SK-N-SH (cell line): ENCODE measurements around the gene ADAM11. TPM values are rescaled to one million over a fixed set of nuclear protein-coding genes. Genes with fewer than 3 reads are reported as not detected.
A peak's percentile ranks its signal among the peaks of the same experiment; 100 is the strongest.

Experiments used
- CTCF ChIA-PET: fragments of 300-600, 350-600 bp; formaldehyde crosslinking; extraction: SDS; loops from one replicate; lab custom pipeline; 2021; lab: Yijun Ruan, JAX
- POLR2A ChIA-PET: fragments of 350-600 bp; sonication (Branson Sonifier 250); formaldehyde crosslinking; extraction: SDS; loops from one replicate; lab custom pipeline; 2020; ENCODE audit warnings: antibody characterized with exemption, inconsistent platforms; lab: Yijun Ruan, JAX
- DNase-seq: peaks from one replicate; pipeline ENCODE4 v3.0.0; 2012
- H2AFZ ChIP-seq: fragments of 200-600 bp; sonication (generic); 2 replicates; pipeline ENCODE4 v1.8.1; 2016; ENCODE audit warnings: antibody characterized with exemption, mild to moderate bottlenecking, low read depth
- H3F3A ChIP-seq: fragments of 200-600 bp; sonication (generic); replicated peaks from 2 replicates; pipeline ENCODE3; 2016; ENCODE audit warnings: antibody characterized with exemption, mild to moderate bottlenecking; ENCODE audit not compliant: insufficient read depth
- H3K27ac ChIP-seq, 2 experiments: fragments of 200-500 bp in 1 of 2; fragments of 200-600 bp in 1 of 2; sonication (Bioruptor generic) in 1 of 2; sonication (generic), shearing (Covaris generic) in 1 of 2; 2 replicates each; pipeline versions ENCODE4 v1.5.1 to v1.6.1; 2014 to 2016; ENCODE audit warnings: low read depth in 2 of 2, inconsistent platforms in 1 of 2, low read length in 1 of 2, mild to moderate bottlenecking in 1 of 2, mixed read lengths in 1 of 2
- H3K27me3 ChIP-seq: fragments of 200-600 bp; sonication (generic), shearing (Covaris generic); 2 replicates; pipeline ENCODE4 v1.6.1; 2016; ENCODE audit warnings: mixed run types; ENCODE audit not compliant: insufficient read depth
- H3K36me3 ChIP-seq, 2 experiments: fragments of 200-500 bp in 1 of 2; fragments of 200-600 bp in 1 of 2; sonication (Bioruptor generic) in 1 of 2; sonication (generic) in 1 of 2; replicated peaks in 1 of 2; 2 replicates each; pipeline versions ENCODE3 to v1.5.1; 2014 to 2016; ENCODE audit warnings: low read length in 1 of 2, mild to moderate bottlenecking in 1 of 2; ENCODE audit not compliant: insufficient read depth in 2 of 2, control insufficient read depth in 1 of 2
- H3K4me1 ChIP-seq, 2 experiments: fragments of 200-500 bp in 1 of 2; fragments of 200-600 bp in 1 of 2; sonication (Bioruptor generic) in 1 of 2; sonication (generic), shearing (Covaris generic) in 1 of 2; 2 replicates each; pipeline versions ENCODE4 v1.5.1 to v1.6.1; 2014 to 2016; ENCODE audit warnings: low read depth in 1 of 2, low read length in 1 of 2, mixed run types in 1 of 2; ENCODE audit not compliant: insufficient read depth in 2 of 2, control insufficient read depth in 1 of 2
- H3K4me2 ChIP-seq: fragments of 200-600 bp; sonication (generic), shearing (Covaris generic); 2 replicates; pipeline ENCODE4 v1.6.1; 2017; ENCODE audit warnings: mixed run types
- H3K4me3 ChIP-seq, 2 experiments: fragments of 200-500 bp in 1 of 2; fragments of 200-600 bp in 1 of 2; sonication (Bioruptor generic) in 1 of 2; sonication (generic), shearing (Covaris generic) in 1 of 2; 2 replicates each; pipeline versions ENCODE4 v1.5.1 to v1.8.1; 2014 to 2016; ENCODE audit warnings: low read depth in 2 of 2, inconsistent platforms in 1 of 2, low read length in 1 of 2, mild to moderate bottlenecking in 1 of 2, mixed read lengths in 1 of 2, moderate library complexity in 1 of 2
- H3K79me2 ChIP-seq: fragments of 200-600 bp; sonication (generic); 2 replicates; pipeline ENCODE4 v1.8.1; 2017; ENCODE audit warnings: mild to moderate bottlenecking; ENCODE audit not compliant: insufficient read depth
- H3K9ac ChIP-seq: fragments of 200-600 bp; sonication (generic); 2 replicates; pipeline ENCODE4 v1.6.1; 2017; ENCODE audit warnings: mixed run types
- H3K9me2 ChIP-seq: fragments of 200-600 bp; sonication (generic); 2 replicates; pipeline ENCODE4 v1.6.1; 2017; ENCODE audit warnings: mixed run types
- H3K9me3 ChIP-seq: fragments of 200-600 bp; sonication (generic); 2 replicates; pipeline ENCODE4 v1.6.1; 2017; ENCODE audit warnings: mixed run types, mild to moderate bottlenecking, moderate library complexity
- H4K20me1 ChIP-seq: fragments of 200-600 bp; sonication (generic); 2 replicates; pipeline ENCODE4 v1.6.1; 2017; ENCODE audit warnings: mild to moderate bottlenecking, mixed run types; ENCODE audit not compliant: insufficient read depth
- GABPA ChIP-seq: IDR thresholded peaks from 2 replicates; pipeline ENCODE4 v1.4.0; 2012; ENCODE audit warnings: low read depth, mild to moderate bottlenecking
- GATA2 ChIP-seq: sonication (generic); formaldehyde crosslinking; IDR thresholded peaks from 2 replicates; pipeline ENCODE4 v1.5.0; 2020; ENCODE audit warnings: mild to moderate bottlenecking, missing genetic modification reagents
- MAX ChIP-seq: IDR thresholded peaks from 2 replicates; pipeline ENCODE4 v1.4.0; 2012; ENCODE audit warnings: low read depth
- MXI1 ChIP-seq: IDR thresholded peaks from 2 replicates; pipeline ENCODE4 v1.6.1; 2012; ENCODE audit warnings: mild to moderate bottlenecking, low read depth, low read length, improper control_type of control experiment
- TAF1 ChIP-seq: IDR thresholded peaks from 2 replicates; pipeline ENCODE4 v1.6.1; 2012; ENCODE audit warnings: low read depth, mild to moderate bottlenecking, low read length, moderate library complexity, borderline replicate concordance
- YY1 ChIP-seq: IDR thresholded peaks from 2 replicates; pipeline ENCODE4 v1.4.0; 2012; ENCODE audit warnings: low read depth, mild to moderate bottlenecking
- WGBS: methylation state at CpG from one replicate; pipeline ENCODE4 v1.1.6; 2017; ENCODE audit warnings: low lambda C conversion rate; 5-methylcytosine and 5-hydroxymethylcytosine counted together
- polyA plus RNA-seq, 3 experiments: library from polyadenylated mRNA; depleted of rRNA; stranded (reverse); fragments of >200 nt; gene quantifications; 2 replicates each; pipeline ENCODE4 v1.2.3, GENCODE V29; 2012
- small RNA-seq, 7 experiments: library from RNA; depleted of rRNA; stranded (forward); fragments of <200 nt; gene quantifications; one replicate each; pipeline ENCODE3, GENCODE V24; 2012

ADAM11 gene
- polyA plus RNA-seq, 1 of the 3 experiments (the other 2 are of a cell fraction): 2.5 TPM

DNA sequence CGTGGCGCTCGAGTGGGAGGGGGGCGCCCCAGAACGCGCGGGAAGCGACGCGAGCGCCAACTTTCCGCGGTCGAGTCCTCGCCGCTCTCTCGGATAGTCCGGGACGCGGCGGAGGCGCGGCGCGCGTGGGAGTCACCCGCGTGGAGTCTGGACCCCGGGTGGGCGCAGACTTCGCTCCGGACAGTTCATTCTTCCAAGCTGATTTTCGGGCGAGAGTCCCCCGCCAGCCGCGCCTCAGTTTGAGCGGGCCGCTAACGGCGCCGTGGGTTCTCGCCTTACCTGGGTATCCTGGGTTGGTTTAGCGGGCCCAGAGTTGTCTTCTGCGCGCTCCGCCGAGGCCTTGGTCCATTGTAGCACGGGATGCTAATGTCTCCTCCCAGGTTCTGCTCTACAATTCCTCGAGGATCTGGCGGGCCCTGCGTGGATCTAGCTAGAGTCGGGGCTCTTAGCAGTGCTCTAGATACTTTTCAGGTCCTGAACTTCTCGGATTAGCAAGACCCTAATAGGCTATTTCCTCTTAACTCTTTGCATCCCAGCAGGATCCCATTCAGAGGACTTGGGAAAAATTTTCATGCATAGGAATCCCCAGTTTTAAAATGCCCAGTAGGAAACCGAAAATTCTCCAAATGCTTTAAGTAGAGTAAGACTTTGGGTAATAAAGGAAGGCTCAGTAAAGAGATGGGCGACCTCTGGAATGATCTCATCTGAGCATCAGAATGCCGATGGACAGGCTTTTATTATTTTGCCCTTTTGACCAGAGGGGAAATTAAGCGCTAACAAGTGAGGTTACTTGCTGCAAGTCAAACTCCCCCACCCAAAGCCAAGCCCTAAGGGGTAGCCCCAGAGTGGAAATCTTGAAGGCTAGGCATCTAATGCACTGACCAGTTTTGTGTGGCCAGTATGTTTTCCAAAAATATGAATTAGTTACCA is 71.8 kb downstream of the ADAM11 start:
- WGBS: 16% methylated on average over 23 of the region's 58 CpGs
- peaks cover 14% of the 10 kb centered on the region for H4K20me1 ChIP-seq
- H3F3A ChIP-seq: peaks cover 21% of the 10 kb centered on the region
- H3K4me2 ChIP-seq: peak overlapping the region; percentile 96
- H3K36me3 ChIP-seq: peaks cover 0 to 5% of the 10 kb centered on the region in 2 experiments
- no peaks in the 10 kb centered on the region for H3K9me2 ChIP-seq
- TF ChIP-seq GABPA: no peak
- no peak; the same call in 1 of the 2 replicates for TF ChIP-seq TAF1
- TF ChIP-seq YY1: no peak
- TF ChIP-seq MAX: peak; percentile 46; the same call in 1 of the 2 replicates
- TF ChIP-seq MXI1: peak; percentile 59; the same call in 1 of the 2 replicates
- TF ChIP-seq, all 33 proteins: peak for 2
- Histone ChIP-seq H2AFZ (peak overlapping the region; percentile 97), H3K27ac (peak overlapping the region; percentile 46 to 69), H3K9me3 (no peaks in the 10 kb centered on the region), H3K27me3 (no peaks in the 10 kb centered on the region), H3K4me3 (peak overlapping the region; percentile 66 to 73), H3K9ac (peak overlapping the region; percentile 88; the same call in 1 of the 2 replicates), H3K4me1 (peaks cover 2 to 4% of the 10 kb centered on the region in 2 experiments; a peak in 3 of 4 replicates), H3K79me2 (peaks cover 42% of the 10 kb centered on the region)
- no peak for DNase-seq
- ChIA-PET CTCF (interaction anchor here (0.5 to 13.4 kb wide), 5 partner anchors 9 to 54 kb away, joined by 3 to 109 read pairs (median 4); no protein-coding TSS in a partner anchor), POLR2A (no interaction called here)

DNA sequence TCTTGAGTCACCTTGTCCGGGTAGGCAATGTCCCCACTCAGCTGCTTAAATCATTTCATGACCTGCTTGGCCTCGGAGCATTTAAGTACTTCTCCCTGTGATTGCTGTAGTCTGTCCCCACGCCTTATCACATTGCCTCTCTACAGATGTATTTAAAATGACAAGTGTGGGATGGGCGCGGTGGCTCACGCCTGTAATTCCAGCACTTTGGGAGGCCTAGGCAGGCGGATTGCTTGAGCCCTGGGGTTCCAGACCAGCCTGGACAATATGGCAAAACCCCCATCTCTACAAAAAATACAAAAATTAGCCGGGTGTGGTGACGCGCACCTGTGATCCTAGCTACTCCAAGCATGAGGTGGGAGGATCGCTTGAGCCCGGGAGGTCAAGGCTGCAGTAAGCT is 72.6 kb downstream of the ADAM11 start:
- POLR2A ChIA-PET: no interaction called here
- WGBS: 93% methylated on average over 12 of the region's 12 CpGs
- H3K4me1 ChIP-seq: peaks cover 2 to 4% of the 10 kb centered on the region in 2 experiments; a peak in 3 of 4 replicates
- CTCF ChIA-PET: interaction anchor here (0.7 to 13.4 kb wide), 5 partner anchors 28 to 54 kb away, joined by 3 to 109 read pairs (median 4); no protein-coding TSS in a partner anchor
- peaks cover 14% of the 10 kb centered on the region for H4K20me1 ChIP-seq
- DNase-seq: no peak
- no peaks in the 10 kb centered on the region for H3K9me2 ChIP-seq
- no peak overlapping the region for H2AFZ ChIP-seq
- no peaks in the 10 kb centered on the region for H3K9me3 ChIP-seq
- peaks cover 34% of the 10 kb centered on the region for H3K79me2 ChIP-seq
- H3K9ac ChIP-seq: no peak overlapping the region
- TF ChIP-seq GATA2 (CRISPR knock-in tag) (no peak), MXI1 (no peak)
- TF ChIP-seq, all 33 proteins: peak for 0
- Histone ChIP-seq H3K27me3 (no peaks in the 10 kb centered on the region), H3K4me3 (no peak overlapping the region), H3K4me2 (0 out of 2 replicates have a peak overlapping the region, but pooled peaks have one; percentile 96), H3K36me3 (no peaks in the 10 kb centered on the region), H3K27ac (no peak overlapping the region; a peak in 1 of 4 replicates), H3F3A (peaks cover 19% of the 10 kb centered on the region)

Small RNA genes lying within 50 kb of the gene (small RNA-seq; reads per million reads assigned to genes)
- 0 reads per million in 7 experiments for gene RN7SL819P

Other genes starting within 250 kb of the ADAM11 start
- gene FZD2, start 201.5 kb upstream of the ADAM11 start, polyA plus RNA-seq (2012; rRNA removed): 28.9 and 35.1 TPM in 2 replicates
- gene MEIOC, start 102.5 kb upstream of the ADAM11 start, polyA plus RNA-seq (2012; rRNA removed): 1.2 and 1.3 TPM in 2 replicates
- 6.4 and 8.9 TPM in 2 replicates for gene CCDC43, start 69.2 kb upstream of the ADAM11 start, polyA plus RNA-seq (2012; rRNA removed)
- 8.3 and 9.6 TPM in 2 replicates for gene DBF4B, start 50.3 kb upstream of the ADAM11 start, polyA plus RNA-seq (2012; rRNA removed)
- gene GJC1, start 71.3 kb downstream of the ADAM11 start, polyA plus RNA-seq (2012; rRNA removed): 15.2 and 15.6 TPM in 2 replicates
- not detected in 2 replicates for gene HIGD1B, start 88.9 kb downstream of the ADAM11 start, polyA plus RNA-seq (2012; rRNA removed)
- 79.9 and 82.9 TPM in 2 replicates for gene EFTUD2, start 140.5 kb downstream of the ADAM11 start, polyA plus RNA-seq (2012; rRNA removed)
- gene GFAP, start 156.5 kb downstream of the ADAM11 start, polyA plus RNA-seq (2012; rRNA removed): 0.48 and 0.71 TPM in 2 replicates
- gene KIF18B, start 188.8 kb downstream of the ADAM11 start, polyA plus RNA-seq (2012; rRNA removed): 12.6 and 14.7 TPM in 2 replicates
- 5.4 and 11.9 TPM in 2 replicates for gene C1QL1, start 209.3 kb downstream of the ADAM11 start, polyA plus RNA-seq (2012; rRNA removed)